ENCODE results near the gene RAD51B. TPM values are rescaled to one million over a fixed set of nuclear protein-coding genes. Genes with fewer than 3 reads are reported as not detected.
A peak's percentile ranks its signal among the peaks of the same experiment; 100 is the strongest.

Gene RAD51B
- total and polyA plus RNA-seq, 9 of the 15 experiments (the other 6 are each of a cell fraction or from before 2014, with no cell fraction given), result 8.5 to 17.3 (median 11.3) TPM

DNA sequence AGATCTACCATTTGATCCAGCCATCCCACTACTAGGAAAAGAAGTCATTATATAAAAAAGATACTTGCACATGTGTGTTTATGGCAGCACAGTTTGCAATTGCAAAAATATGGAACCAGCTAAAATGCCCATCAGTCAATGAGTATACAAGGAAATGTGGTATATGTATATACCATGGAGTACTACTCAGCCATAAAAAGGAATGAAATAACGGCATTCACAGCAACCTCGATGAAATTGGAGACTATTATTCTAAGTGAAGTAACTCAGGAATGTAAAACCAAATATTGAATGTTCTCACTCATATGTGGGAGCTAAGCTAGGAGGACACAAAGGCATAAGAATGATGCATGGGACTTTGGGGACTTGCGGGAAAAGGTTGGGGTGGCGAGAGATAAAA, 402.6 kb downstream of the RAD51B start:
- DNase-seq (ENCODE audit: extremely low read depth in 1 of 4, low spot score in 3 of 4), result no peak
- H3K27me3 ChIP-seq (ENCODE audit: control insufficient read depth in 2 of 2, insufficient read depth in 2 of 2, low read length in 2 of 2), result no peaks in the 10 kb centered on the region
- H4K20me1 ChIP-seq (replicated peaks; ENCODE audit: control insufficient read depth, insufficient read depth, low read length), result no peaks in the 10 kb centered on the region
- H3K9me3 ChIP-seq (replicated peaks; ENCODE audit: control insufficient read depth, insufficient read depth, low read depth, low read length), result no peaks in the 10 kb centered on the region
- BruUV-seq (replicated peaks), result no TSS peak
- H3K9me1 ChIP-seq (ENCODE audit: control insufficient read depth, insufficient read depth, low read length), result no peaks in the 10 kb centered on the region
- no peak overlapping the region for H3K4me3 ChIP-seq
- no peaks in the 10 kb centered on the region for H3K79me2 ChIP-seq (ENCODE audit: control insufficient read depth, insufficient read depth, low read length)
- no peaks in the 10 kb centered on the region for H3K36me3 ChIP-seq (ENCODE audit: control insufficient read depth, insufficient read depth, low read length)
- POLR2A ChIA-PET, result no interaction called here
- H3K9ac ChIP-seq (ENCODE audit: insufficient read depth in 1 of 2, low read depth in 2 of 2, low read length in 2 of 2), result no peak overlapping the region
- H3K27ac ChIP-seq (ENCODE audit: extremely low read depth, low read depth, low read length), result no peak overlapping the region
- intact Hi-C loops (cut with micrococcal nuclease) (no loop called here), in situ Hi-C loops (cut with MboI) (no loop called here)
- no peak for ATAC-seq
- no peaks in the 10 kb centered on the region; a peak in 2 of 5 replicates for H3K4me1 ChIP-seq (replicated peaks in 1 of 2; ENCODE audit: control insufficient read depth in 2 of 2, insufficient read depth in 2 of 2, low read length in 2 of 2)
- FAIRE-seq, result no peak
- H2AFZ ChIP-seq (ENCODE audit: low read depth, low read length), result no peak overlapping the region
- 81% methylated on average over 4 of the region's 4 CpGs for WGBS (ENCODE audit: insufficient coverage, low coverage, missing lambda C conversion rate)
- TF ChIP-seq ATF7 (IDR thresholded peaks at IDR 0.05), result no peak
- peak; percentile 22 for TF ChIP-seq ZNF146 (CRISPR knock-in tag; IDR thresholded peaks at IDR 0.05; ENCODE audit: unreplicated experiment)
- H3K4me2 ChIP-seq (ENCODE audit: insufficient read depth, low read length), result no peak overlapping the region
- CTCF ChIA-PET (ENCODE audit: low intra/inter-chr PET ratio), result no interaction called here

DNA sequence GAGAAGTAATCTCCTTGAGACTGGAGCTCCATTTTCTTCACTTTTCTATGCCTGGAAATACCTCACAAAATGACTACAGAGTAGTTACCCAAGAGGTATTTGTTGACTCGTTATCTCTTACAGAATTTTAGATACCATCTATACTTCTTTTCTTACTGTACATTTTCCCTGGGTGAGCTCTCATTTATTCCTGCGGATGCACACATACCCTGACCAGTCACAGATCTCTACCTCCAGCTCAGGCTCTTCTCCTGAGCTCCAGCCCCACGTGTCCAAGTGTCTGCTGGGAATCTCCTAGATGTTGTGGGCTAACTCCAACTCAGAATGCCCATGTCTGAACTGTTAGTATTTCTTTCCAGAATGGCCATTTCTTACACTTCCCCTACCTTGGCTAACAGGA, 403.1 kb downstream of the RAD51B start:
- no peak overlapping the region for H3K27ac ChIP-seq (ENCODE audit: extremely low read depth, low read depth, low read length)
- in situ Hi-C loops (cut with MboI) (no loop called here), intact Hi-C loops (cut with micrococcal nuclease) (no loop called here)
- DNase-seq (ENCODE audit: extremely low read depth in 1 of 4, low spot score in 3 of 4) (no peak), FAIRE-seq (no peak), ATAC-seq (no peak)
- H3K9me1 ChIP-seq (ENCODE audit: control insufficient read depth, insufficient read depth, low read length), result no peaks in the 10 kb centered on the region
- H3K27me3 ChIP-seq (ENCODE audit: control insufficient read depth in 2 of 2, insufficient read depth in 2 of 2, low read length in 2 of 2), result no peaks in the 10 kb centered on the region
- no peaks in the 10 kb centered on the region for H3K79me2 ChIP-seq (ENCODE audit: control insufficient read depth, insufficient read depth, low read length)
- H3K9me3 ChIP-seq (replicated peaks; ENCODE audit: control insufficient read depth, insufficient read depth, low read depth, low read length), result no peaks in the 10 kb centered on the region
- ChIA-PET POLR2A (interaction anchor here (0.6 to 1.8 kb wide), 2 partner anchors 9 to 10 kb away, joined by 3 to 6 read pairs; no protein-coding TSS in a partner anchor), CTCF (ENCODE audit: low intra/inter-chr PET ratio) (no interaction called here)
- no peak overlapping the region for H3K4me2 ChIP-seq (ENCODE audit: insufficient read depth, low read length)
- no peaks in the 10 kb centered on the region for H4K20me1 ChIP-seq (replicated peaks; ENCODE audit: control insufficient read depth, insufficient read depth, low read length)
- no peaks in the 10 kb centered on the region; a peak in 1 of 5 replicates for H3K4me1 ChIP-seq (replicated peaks in 1 of 2; ENCODE audit: control insufficient read depth in 2 of 2, insufficient read depth in 2 of 2, low read length in 2 of 2)
- no TSS peak for BruUV-seq (replicated peaks)
- H3K4me3 ChIP-seq, result no peak overlapping the region
- WGBS (ENCODE audit: insufficient coverage, low coverage, missing lambda C conversion rate), result 33% methylated on average over 3 of the region's 3 CpGs
- no peak overlapping the region for H3K9ac ChIP-seq (ENCODE audit: insufficient read depth in 1 of 2, low read depth in 2 of 2, low read length in 2 of 2)
- H3K36me3 ChIP-seq (ENCODE audit: control insufficient read depth, insufficient read depth, low read length), result no peaks in the 10 kb centered on the region
- no peak overlapping the region for H2AFZ ChIP-seq (ENCODE audit: low read depth, low read length)
- TF ChIP-seq ELF2 (CRISPR knock-in tag; IDR thresholded peaks at IDR 0.05), result no peak

Data from K562 (cell line).